ENCODE measurements around the gene ZFHX2. TPM values are rescaled to one million over a fixed set of nuclear protein-coding genes. Genes with fewer than 3 reads are reported as not detected.
A peak's percentile ranks its signal among the peaks of the same experiment; 100 is the strongest.
"Not testable (repeated sequence)": the region's sequence is repeated elsewhere in the genome, so short reads cannot be mapped to it uniquely, and the experiment has no call there.

Gene ZFHX2
- total RNA-seq (2014; rRNA removed; shearing (Covaris generic)) = 0.23 and 0.42 TPM in 2 replicates

DNA sequence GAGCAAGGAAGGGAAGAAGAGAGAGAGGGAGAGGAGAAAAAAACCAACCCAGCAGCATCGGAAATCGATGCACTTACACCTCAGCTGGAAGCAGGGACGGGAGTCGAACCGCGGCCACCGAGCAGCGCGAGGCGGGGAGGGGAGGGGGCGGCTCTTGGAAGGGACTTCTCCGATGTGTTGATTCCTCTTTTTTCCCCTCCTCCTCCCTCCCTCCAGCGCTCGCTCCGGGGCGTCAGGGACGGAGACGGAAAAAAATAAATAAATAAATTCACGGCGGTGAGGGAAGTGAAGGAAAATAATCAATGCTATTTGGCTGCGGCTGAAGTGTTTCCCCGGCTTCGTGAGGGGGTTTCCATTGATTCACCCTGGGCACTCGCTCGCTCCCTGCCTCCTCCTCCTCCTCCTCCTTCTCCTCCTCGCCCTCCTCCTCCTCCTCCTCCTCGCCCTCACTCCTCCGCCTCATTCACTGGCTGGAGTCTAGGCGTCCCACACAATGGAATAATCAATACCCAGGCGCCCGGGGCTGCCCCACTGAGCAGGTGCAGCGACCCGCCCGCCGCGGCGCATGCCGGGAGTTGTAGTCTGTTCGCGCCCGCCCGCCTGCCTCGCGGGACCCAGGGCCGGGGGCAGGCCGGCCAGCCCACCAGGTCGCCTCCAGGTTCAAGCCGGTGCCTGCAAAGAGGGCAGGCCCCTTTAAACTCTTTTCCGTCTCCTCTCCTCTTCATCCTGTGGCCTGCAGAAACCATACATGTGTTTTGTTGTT lies at the start of gene ZFHX2:
Gene ZFHX2, minus strand, starts transcription at position 500 of the 763 bp plus-strand sequence. CDS start 16,440 bp downstream, outside the sequence.
- peak; percentile 82 for DNase-seq (ENCODE audit: low read depth)

DNA sequence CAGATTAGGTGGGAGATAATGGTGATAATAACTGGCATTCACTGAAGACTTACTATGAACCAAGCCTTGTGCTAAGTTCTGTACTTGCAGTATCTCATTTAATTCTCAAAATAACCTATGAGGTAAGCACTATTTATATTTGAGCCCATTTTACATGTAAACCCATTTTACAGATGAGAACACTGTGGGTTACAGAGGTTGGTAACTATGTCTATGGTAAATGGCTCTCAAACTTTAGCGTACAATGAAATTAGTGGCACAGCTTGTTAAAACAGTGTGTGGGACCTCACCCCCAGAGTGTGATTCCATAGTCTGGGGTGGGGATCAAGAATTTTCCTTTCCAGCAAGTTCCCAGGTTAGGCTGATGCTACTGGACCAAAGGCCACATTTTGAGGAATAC lies 49.2 kb upstream of the ZFHX2 start:
- DNase-seq (ENCODE audit: low read depth) = no peak

DNA sequence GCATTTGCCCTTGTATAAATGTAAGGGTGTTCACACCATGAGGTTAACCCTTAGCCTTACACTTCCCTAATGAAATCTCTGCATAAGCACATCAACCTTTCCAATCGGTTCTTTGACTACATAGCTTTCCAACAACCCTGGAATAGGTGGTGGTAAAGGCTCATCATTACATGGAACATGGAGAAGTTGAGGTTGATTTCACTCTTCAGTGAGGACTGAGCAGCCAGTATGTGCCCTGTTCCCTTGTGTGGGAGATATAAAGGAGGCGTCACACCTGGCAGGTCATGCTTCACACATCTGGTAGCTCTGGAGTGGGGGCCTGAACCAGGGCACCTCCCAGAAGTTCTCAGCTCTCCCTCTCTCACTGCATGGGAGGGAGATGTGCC lies 48.8 kb upstream of the ZFHX2 start:
- no peak for DNase-seq (ENCODE audit: low read depth)

DNA sequence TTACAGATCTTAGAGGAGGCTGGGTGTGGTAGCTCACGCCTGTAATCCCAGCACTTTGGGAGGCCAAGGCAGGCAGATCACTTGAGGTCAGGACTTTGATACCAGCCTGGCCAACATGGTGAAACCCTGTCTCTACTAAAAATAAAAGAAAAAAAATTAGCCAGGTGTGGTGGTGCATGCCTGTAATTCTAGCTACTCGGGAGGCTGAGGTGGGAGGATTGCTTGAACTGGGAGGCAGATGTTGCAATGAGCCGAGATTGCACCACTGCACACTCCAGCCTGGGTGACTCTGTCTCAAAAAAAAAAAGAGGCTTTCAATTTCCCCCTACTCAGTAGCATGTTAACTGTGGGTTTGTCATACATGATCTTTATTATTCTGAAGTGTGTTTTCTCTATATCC lies 42.6 kb upstream of the ZFHX2 start:
- DNase-seq (ENCODE audit: low read depth) = not testable (repeated sequence)

DNA sequence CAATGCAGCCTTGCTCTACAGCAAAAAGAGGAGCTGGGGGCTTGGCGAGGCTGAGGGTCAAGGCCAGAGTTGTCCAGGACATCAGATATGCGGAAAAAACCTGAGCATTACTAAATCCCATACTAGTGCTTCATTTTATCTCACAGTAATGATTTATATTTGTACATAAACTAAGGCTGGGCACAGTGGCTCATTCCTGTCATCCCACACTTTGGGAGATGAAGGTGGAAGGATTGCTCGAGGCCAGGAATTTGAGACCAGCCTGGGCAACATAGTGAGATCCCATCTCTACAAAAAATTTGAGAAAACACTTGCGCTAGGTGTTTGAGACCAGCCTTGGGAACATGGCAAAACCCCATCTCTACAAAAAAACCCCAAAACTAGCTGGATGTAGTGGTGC lies 38.6 kb upstream of the ZFHX2 start:
- no peak for DNase-seq (ENCODE audit: low read depth)

DNA sequence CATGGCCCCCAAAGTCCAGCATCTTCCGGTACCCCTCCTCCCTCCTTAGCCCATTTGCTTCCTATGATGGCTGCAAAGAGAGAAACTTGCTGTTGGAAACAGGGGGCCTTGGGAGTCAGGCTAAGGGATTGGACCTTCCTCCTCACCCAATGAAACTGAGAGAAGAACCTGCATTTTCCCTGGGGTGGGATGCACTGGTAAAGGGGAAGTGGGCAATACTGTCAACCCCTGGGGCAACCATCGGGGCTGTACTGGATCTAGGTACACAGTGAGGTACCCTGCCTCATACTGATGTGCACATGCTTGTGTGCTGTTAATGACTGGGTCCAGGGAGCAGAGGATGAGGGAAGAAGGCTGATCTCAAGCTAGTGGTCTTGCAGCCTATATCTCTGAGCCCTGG lies 38.0 kb upstream of the ZFHX2 start:
- DNase-seq (ENCODE audit: low read depth) = no peak

DNA sequence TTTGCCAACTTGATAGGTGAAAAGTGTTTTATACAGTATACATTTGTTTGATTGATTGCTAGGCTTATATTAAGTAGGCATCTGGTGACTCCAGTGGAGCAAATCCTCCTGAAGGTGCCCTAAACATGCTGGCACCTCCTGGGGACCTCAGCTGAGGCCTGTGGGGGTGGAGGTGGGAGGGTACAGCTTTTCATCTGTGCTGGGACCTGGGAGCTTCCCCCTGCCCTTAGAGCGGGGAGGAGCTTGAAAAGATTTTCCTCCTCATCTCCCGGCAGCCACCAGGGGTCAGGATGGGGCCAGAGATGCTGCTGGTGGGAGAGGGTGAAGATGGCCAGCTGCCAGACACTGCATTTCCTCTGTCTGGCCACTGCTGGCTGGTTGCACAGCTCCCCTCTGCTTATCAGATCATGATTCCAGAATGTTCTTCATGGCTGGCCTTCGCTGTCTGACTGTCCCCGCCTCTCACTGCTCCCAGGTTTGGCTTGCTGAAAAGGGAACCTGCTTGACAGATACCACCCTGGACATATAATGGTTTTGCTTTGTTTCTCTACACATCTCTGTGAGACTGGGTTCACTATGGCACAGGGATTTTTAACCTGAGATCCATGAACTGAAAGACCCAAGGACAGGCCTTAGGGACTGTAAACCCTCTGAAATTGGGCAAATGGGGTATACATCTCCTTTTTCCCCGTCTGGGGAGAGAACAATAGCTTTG lies 37.5 kb upstream of the ZFHX2 start:
- DNase-seq (ENCODE audit: low read depth) = peak; percentile 95

DNA sequence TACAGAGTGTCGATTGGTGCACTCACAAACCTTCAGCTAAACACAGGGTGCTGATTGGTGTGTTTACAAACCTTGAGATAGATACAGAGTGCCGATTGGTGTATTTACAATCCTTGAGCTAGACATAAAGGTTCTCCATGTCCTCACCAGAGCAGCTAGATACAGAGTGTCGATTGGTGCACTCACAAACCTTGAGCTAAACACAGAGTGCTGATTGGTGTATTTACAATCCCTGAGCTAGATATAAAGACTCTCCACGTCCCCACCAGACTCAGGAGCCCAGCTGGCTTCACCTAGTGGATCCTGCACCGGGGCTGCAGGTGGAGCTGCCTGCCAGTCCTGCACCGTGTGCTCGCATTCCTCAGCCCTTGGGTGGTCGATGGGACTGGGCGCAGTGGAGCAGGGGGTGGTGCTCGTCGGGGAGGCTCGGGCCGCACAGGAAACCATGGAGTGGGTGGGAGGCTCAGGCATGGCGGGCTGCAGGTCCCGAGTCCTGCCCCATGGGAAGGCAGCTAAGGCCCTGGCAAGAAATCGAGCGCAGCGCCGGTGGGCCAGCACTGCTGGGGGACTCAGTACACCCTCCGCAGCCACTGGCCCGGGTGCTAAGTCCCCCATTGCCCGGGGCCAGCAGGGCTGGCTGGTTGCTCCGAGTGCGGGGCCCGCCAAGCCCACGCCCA lies 33.1 kb upstream of the ZFHX2 start:
- not testable (repeated sequence) for DNase-seq (ENCODE audit: low read depth)

DNA sequence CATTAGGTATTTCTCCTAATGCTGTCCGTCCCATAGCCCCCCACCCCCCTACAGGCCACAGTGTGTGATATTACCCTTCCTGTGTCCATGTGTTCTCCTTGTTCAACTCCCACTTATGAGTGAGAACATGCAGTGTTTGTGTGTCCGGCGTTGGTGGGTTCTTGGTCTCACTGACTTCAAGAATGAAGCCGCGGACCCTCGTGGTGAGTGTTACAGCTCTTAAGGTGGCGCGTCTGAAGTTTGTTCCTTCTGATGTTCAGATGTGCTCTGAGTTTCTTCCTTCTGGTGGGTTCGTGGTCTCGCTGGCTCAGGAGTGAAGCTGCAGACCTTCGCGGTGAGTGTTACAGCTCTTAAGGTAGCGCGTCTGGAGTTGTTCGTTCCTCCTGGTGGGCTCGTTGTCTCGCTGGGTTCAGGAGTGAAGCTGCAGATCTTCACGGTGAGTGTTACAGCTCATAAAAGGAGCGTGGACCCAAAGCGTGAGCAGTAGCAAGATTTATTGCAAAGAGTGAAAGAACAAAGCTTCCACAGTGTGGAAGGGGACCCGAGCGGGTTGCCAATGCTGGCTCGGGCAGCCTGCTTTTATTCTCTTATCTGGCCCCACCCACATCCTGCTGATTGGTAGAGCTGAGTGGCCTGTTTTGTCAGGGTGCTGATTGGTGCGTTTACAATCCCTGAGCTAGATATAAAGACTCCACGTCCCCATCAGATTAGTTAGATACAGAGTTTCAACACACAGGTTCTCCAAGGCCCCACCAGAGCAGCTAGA lies 32.4 kb upstream of the ZFHX2 start:
- DNase-seq (ENCODE audit: low read depth) = not testable (repeated sequence)

DNA sequence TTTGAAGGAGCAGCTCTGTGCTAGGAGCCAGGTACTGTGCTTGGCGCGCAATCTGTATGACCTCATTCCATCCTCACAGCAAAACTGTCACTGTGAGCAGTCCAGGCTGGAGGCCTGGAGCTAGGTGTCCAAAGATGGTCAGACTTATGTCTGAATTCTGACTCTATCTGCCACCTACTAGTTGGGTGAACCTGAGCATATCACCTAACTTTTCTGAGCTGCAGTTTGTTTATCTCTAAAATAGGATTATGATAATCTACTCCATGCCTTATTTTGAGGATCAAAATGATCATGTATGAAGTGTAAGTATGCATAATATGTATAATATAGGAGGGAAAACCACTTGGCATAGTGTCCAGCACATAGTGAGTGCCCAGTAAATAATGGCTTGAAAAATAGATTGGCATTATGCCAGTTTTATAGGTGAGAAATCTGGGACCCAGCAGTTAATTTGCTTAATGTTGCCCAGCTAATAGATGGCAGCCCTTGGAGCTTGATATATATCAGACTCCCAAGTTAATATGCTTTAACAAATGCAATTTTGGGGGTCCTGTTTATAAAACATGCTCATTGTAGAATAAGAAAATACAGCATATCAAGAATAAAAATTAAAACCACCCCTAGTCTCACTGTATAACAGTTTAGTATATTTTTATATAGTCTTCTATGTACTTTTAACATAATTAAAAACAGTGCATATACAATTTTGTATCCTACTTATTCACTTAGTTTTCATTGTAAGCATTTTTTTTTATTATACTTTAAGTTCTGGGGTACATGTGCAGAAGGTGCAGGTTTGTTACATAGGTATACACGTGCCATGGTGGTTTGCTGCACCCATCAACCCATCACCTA lies 31.6 kb upstream of the ZFHX2 start:
- no peak for DNase-seq (ENCODE audit: low read depth)

DNA sequence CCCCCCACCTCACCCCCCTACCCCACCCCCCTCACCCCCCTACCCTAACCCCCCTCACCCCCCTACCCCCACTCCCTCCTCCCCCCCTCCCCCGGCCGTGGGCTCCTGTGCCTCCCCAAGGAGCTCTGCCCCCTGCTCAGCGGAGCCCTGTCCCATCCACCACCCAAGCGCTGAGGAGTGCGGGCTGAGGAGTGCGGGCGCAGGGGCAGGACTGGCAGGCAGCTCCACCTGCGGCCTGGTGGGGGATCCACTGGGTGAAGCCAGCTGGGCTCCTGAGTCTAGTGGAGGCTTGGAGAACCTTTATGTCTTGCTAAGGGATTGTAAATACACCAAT lies 29.4 kb upstream of the ZFHX2 start:
- DNase-seq (ENCODE audit: low read depth) = no peak

DNA sequence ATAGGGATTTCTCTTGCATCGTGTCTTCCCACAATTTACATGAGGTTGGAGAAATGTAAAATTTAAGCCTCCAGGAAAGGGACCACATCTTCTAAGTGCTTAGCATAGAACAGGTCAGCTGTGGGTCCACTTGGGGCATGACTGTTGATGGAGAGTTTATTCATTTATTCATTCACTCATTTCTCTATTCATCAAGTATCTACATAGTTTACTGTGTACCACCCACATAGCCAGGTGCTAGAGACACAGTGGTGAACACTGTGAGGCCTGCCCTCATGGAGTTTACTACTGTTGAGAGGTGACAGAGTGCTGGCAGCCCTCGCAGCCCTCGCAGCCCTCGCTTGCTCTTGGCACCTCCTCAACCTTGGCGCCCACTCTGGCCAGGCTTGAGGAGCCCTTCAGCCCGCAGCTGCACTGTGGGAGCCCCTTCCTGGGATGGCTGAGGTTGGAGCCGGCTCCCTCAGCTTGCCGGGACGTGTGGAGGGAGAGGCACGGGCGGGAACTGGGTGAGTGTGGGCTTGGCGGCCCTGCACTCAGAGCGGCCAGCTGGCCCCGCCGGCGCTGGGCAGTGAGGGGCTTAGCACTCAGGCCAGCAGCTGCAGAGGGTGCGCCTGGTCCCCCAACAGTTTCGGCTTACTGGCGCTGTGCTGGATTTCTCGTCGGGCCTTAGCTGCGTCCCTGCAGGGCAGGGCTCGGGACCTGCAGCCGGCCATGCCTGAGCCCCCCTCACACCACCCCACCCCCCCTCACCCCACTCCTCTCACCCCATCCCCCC lies 28.8 kb upstream of the ZFHX2 start:
- no peak for DNase-seq (ENCODE audit: low read depth)

DNA sequence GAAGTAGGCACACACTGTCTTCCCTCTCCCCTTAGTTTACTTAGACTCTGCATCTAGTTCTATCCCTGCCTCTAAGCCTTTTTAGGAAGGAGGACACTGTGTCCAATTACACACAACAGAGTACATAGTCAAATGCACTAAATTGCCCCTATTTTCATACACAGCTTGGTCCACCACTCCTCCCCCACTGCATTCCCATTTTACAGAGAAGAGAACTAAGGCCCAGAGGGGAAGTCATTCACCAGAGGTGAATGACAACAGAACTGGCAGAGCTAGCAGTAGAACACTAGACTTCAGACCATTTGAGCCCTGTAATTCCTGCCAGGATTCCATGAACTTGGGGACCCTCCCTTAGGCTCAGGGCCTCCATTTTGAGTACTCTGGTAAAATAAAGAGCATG lies 28.2 kb upstream of the ZFHX2 start:
- no peak for DNase-seq (ENCODE audit: low read depth)

DNA sequence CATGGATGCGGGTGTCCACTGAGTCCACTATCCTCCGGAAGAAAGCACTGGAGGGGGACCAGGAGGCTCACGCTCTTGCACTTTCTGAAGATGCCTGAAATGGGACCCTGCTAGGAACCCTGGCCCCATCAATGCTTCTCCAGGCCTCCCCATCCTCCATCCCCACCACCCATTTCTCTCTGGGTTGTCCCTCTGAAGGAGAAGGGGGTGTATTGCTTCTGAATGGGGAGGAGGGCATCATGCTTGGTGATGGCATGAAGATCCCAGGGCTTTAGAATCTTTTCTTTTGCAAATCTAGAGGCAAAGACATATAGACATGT lies 27.7 kb upstream of the ZFHX2 start:
- DNase-seq (ENCODE audit: low read depth) = no peak

DNA sequence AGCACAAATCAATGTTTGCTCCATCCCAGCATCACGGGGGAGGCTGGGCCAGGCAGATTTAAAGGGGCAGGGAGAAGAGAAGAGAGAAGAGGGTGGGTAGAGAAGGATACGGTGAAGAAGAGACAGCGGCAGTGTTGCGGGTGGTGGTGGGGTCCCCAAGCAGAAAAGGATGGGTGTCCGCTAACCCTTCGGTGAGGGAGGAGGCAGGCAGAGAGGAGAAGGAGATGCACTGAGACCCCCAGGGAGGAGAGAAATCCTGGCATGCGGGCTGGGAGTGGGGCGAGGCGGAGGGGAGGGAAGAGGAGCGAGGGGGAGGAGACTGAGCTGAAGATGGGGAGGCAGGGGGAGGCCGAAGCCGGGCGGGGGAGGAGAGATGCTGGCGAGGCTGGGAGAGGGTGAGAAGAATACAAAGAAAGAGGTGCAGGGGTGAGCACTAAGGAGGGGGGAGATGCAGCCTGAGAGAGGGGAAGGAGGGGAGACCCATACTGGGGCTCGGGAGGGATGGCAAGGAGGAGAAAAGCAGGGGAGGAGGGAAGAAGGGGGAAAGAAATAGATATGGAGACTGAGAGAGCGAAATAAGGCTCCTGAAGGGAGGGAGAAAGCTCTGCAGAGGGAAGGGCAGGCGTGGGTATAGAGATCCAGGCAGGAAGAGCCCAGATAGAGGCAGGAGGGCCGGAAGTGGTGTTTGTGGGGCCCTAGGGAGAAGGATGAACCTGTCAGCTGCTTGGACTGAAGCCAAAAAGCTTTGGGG lies 27.2 kb upstream of the ZFHX2 start, which contains the start of gene JPH4:
Gene JPH4, minus strand, starts transcription at position 231 of the 751 bp plus-strand sequence. CDS start 1,337 bp downstream, outside the sequence.
- DNase-seq (ENCODE audit: low read depth) = no peak

DNA sequence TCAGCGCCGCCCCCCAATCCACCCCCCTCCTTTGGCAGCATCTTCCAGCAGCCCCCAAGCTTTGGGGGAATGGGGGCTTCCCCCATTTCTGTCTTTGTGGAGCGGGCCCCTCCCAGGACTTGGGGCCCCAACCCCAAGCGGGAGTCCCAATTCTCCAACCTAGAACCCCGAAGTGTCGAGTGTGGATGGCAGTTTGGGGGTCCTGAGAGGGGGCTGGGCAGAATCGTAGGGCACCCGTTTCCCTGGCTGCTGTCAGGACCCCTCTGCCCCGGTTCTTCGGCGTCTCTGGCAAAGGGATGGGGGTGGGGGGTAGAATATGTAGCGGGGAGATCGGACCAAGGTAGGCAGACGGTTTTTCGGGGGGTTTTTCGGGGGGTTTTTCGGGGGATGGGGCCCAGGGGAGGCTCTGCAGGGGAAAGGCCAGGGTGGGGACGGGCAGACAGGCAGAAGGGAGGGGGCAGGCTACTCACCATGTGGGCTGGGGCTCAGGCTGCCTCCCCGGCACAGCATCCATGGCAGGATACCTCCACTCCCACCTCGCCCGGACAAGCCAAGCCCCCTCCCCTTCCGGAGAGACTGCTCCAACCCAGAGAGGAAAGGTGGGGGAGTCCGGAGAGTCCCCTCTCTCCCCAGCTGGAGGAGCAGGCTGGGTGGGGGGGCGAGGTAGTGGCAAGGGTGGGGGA lies 26.3 kb upstream of the ZFHX2 start:
- no peak for DNase-seq (ENCODE audit: low read depth)

DNA sequence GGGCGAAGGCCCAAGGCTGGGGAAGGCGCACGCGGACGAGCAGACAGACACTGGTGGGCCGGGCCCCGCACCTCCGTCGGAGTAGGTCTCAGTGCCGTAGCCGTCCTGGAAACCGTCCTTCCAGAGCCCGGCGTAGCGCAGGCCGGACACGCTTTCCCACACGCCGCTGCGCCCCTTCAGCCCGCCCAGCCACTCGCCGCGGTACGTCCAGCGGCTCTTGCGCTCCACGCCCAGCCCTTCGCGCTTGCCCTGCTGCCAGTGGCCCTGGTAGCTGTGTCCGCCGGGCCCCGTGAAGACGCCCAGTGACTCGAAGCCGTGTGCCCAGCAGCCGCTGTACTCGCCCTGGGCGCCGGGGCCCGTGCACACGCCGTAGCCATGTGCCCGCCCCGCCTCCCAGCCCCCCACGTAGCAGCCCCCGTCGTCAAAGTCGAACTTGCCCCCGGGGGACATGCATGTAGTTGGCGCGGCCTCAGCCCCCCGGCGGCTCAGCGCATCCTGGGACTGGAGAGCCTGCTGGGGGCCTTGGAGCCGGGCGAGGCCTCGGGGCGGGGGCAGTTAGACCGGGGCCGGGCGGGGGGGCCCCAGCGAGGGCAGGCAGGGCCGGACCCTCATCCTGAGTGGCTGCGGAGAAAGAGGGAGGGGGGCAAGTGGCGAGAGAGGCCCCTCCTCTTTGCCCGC lies 25.6 kb upstream of the ZFHX2 start:
- DNase-seq (ENCODE audit: low read depth) = peak; percentile 45

DNA sequence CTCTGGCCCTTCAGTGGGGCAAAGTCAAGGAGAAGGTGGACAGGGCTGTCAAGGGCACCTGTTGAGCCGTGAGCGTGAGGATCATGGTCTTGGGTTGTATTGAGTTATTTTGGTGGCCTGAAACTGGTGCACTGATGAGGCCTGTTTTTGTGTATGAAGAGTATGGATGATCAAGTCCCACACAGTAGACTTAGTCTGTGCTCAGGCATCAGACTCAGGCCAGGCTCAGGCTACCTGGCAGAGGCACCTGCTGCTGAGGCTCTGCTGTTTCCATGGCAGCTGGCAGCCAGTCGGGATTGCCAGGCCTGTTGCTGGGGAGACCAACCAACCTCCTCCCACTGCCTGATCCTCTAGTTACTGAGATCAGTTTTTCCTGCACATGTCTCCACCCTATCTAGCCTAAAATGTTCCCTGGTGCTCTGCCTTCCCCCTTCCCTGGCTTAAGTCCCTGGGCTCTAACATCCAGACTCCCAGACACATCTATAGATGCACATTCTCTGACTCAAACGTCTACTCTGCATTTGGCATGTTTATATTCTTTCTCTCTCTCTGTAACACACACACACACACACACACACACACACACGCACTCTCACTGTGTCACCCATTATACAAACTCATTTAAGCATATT lies 21.9 kb upstream of the ZFHX2 start:
- no peak for DNase-seq (ENCODE audit: low read depth)

Data from Daoy (cell line).